HepG2 (cell line): ENCODE results near the gene CAPZA1.
A peak's percentile ranks its signal among the peaks of the same experiment; 100 is the strongest.

Source experiments
- ATF7 ChIP-seq, 2 experiments: fragments of 450-650 bp in 1 of 2; sonication (generic) in 1 of 2; formaldehyde crosslinking in 1 of 2; IDR thresholded peaks; 2 replicates each; pipeline versions ENCODE4 v1.4.0 to v1.6.1; 2016 to 2020; ENCODE audit warnings: antibody characterized with exemption in 1 of 2, mild to moderate bottlenecking in 1 of 2, missing genetic modification reagents in 1 of 2
- CEBPB ChIP-seq: IDR thresholded peaks from 2 replicates; pipeline ENCODE4 v1.6.1; 2011; ENCODE audit warnings: low read depth, low read length, improper control_type of control experiment, borderline replicate concordance
- CTCF ChIP-seq: sonication (generic); formaldehyde crosslinking; IDR thresholded peaks from 2 replicates; pipeline ENCODE4 v1.5.0; 2020; ENCODE audit warnings: mild to moderate bottlenecking, missing genetic modification reagents, moderate library complexity
- ETV6 ChIP-seq: sonication (generic); formaldehyde crosslinking; conservative IDR thresholded peaks from 2 replicates; pipeline ENCODE4 v1.4.0; 2020; ENCODE audit warnings: missing genetic modification reagents
- JUNB ChIP-seq: sonication (generic); formaldehyde crosslinking; IDR thresholded peaks from 2 replicates; pipeline ENCODE4 v1.8.0; 2022; ENCODE audit warnings: missing genetic modification reagents, mild to moderate bottlenecking, borderline replicate concordance
- NFIC ChIP-seq: IDR thresholded peaks from 2 replicates; pipeline ENCODE4 v1.6.1; 2012; ENCODE audit warnings: mild to moderate bottlenecking, low read length, inconsistent platforms
- PRDM15 ChIP-seq: sonication (generic); formaldehyde crosslinking; IDR thresholded peaks from 2 replicates; pipeline ENCODE4 v1.4.0; 2020; ENCODE audit warnings: missing genetic modification reagents
- SUZ12 ChIP-seq: fragments of 150-350 bp; IDR thresholded peaks from 2 replicates; pipeline ENCODE4 v1.6.1; 2014; ENCODE audit warnings: low read depth, low read length
- UBTF ChIP-seq: sonication (generic); formaldehyde crosslinking; IDR thresholded peaks from 2 replicates; pipeline ENCODE4 v1.4.0; 2020; ENCODE audit warnings: mild to moderate bottlenecking, missing genetic modification reagents
- ZFP37 ChIP-seq: sonication (generic); formaldehyde crosslinking; IDR thresholded peaks from 2 replicates; pipeline ENCODE4 v1.4.0; 2020; ENCODE audit warnings: missing genetic modification reagents, borderline replicate concordance
- ZNF451 ChIP-seq: sonication (generic); formaldehyde crosslinking; IDR thresholded peaks from 2 replicates; pipeline ENCODE4 v1.5.0; 2020; ENCODE audit warnings: mild to moderate bottlenecking, missing genetic modification reagents
- ZZZ3 ChIP-seq: sonication (generic); formaldehyde crosslinking; IDR thresholded peaks from 2 replicates; pipeline ENCODE4 v1.4.0; 2020; ENCODE audit warnings: missing genetic modification reagents, mild to moderate bottlenecking, borderline replicate concordance

DNA sequence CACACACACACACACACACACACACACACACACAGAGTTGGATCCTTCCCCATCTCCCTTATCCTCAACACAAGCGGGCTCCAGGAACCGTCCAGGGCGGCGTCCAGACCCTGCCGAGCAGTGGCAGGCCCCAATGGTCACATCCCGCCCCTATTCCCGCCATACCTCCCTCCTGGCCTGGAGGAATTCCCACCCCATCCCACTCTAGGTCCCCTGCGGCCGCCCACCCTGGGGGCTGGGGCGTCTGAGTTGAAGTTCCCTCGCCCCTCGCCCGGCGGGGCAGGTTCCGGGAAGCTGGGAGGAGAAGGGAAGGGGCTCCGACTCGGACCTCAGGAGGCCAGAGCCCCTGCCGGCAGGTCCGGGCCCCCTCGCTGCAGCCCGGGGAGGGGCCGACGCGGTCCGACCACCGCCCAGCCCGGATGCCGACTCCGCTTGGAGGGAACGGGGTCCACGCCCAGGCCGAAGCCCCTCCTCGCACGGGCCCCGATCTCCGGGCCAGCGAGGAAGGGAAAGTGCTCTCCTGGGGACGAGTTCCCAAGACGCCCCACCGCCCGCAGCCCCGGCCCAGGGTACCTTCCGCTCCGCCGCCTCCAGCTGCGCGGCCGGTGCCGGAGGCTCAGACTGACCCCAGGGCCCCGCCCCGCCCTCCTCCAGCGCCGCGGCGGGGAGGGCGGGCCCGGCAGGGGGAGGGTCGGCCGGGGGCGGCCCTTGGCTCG, 87.0 kb downstream of the CAPZA1 start, which contains the start of gene RHOC:
- TF ChIP-seq ATF7 (IDR thresholded peaks at IDR 0.05) = no peak
- no peak for TF ChIP-seq ATF7 (CRISPR knock-in tag; IDR thresholded peaks at IDR 0.05)
- no peak for TF ChIP-seq NFIC
- no peak for TF ChIP-seq JUNB
- no peak for TF ChIP-seq CTCF
- no peak for TF ChIP-seq CEBPB
- TF ChIP-seq ZFP37 (CRISPR knock-in tag) = no peak
- TF ChIP-seq PRDM15 (CRISPR knock-in tag) = peak; percentile 52; the same call in 1 of the 2 replicates
- TF ChIP-seq ETV6 (CRISPR knock-in tag) = no peak
- TF ChIP-seq SUZ12 = no peak
- no peak for TF ChIP-seq ZZZ3 (CRISPR knock-in tag)
- TF ChIP-seq UBTF (CRISPR knock-in tag) = peak; percentile 70; the same call in 1 of the 2 replicates
- peak; percentile 68; the same call in 1 of the 2 replicates for TF ChIP-seq ZNF451 (CRISPR knock-in tag)
